MV-4-11 (cell line): ENCODE measurements around the gene AKAP13.
"Not testable (repeated sequence)": the region's sequence is repeated elsewhere in the genome, so short reads cannot be mapped to it uniquely, and the experiment has no call there.

Source experiments
- DNase-seq: peaks from one replicate; lab custom pipeline; 2025; lab: John Stamatoyannopoulos, UW

The AKAP13 gene

DNA sequence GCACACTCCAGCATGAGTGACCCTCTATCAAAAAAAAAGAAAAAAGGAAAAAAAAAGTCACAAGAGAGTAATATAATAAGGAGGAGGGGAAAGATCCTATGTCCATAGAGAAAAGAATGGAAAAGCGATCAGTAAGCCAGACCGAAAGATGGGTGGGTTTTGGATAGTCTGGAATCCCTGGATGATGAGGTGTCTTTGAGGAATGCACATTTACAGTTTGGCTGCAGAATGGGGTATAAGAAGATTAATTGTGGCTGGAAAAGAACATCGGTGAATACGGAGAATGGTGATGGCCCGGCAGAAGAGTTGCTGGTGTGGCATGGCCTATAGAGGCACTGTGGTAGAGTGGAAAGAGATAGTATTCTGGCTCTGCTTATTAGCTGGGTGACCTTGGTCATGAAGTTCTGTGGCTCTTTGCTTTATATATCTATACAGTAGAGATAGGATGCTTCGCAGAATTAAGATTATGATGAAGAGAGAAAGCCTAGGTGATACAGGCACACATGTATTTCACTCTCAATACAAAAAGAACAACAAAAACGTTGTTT is 187.9 kb downstream of the AKAP13 start:
- DNase-seq: no peak

DNA sequence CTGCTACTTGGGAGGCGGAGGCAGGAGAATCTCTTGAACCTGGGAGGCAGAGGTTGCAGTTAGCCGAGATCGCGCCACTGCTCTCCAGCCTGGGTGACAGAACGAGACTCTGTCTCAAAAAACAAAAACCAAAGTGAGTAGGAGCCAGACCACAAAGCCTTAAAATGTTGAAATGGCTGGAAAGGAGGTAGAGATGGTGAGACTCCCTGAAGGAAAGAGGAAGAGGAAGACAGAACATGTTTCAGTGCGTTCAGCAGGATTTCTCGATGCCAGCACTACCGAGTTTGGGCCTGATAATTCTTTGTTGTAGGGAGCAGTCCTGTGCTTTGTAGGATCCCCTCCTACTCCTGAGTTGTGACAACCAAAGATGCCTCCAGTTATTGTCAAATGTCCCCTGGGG is 189.9 kb downstream of the AKAP13 start:
- peak; percentile 94 for DNase-seq

DNA sequence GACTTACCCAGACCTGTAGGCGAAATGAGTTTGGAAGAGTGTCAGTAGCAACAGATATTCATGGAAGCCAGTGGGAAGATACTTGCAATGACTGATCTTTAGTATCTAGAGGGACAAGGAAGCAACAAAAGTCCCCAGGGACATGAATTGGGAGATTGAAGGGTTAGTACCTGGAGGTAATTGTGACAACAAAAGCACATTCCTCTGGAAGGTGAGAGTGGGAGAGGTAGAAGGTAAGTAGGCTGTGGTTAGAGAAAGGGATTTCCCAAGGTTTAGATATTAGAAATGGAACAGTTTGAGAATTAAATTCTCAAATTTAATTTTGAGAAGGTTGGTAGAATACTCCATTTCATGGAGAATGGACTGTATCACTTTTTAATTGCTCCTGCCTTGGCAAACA is 191.4 kb downstream of the AKAP13 start:
- DNase-seq: no peak

DNA sequence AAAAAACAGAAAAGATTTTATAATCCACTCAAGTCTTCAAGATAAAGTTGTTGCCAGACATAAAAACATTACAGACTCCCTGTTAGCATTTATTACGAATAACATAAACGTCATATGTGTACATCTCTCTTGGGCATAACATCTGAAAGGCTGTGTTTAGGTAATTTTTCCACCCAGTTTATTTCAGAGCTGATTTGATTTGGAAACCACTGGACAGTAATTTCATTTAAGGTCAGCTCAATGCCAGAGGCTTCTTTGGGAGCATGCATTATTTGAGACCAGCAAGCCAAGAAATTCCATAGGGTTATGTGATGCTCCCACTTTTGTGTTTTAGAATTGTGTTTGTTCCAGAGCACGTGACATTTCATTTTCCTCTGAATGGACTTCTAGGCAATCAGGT is 196.0 kb downstream of the AKAP13 start:
- DNase-seq: no peak

DNA sequence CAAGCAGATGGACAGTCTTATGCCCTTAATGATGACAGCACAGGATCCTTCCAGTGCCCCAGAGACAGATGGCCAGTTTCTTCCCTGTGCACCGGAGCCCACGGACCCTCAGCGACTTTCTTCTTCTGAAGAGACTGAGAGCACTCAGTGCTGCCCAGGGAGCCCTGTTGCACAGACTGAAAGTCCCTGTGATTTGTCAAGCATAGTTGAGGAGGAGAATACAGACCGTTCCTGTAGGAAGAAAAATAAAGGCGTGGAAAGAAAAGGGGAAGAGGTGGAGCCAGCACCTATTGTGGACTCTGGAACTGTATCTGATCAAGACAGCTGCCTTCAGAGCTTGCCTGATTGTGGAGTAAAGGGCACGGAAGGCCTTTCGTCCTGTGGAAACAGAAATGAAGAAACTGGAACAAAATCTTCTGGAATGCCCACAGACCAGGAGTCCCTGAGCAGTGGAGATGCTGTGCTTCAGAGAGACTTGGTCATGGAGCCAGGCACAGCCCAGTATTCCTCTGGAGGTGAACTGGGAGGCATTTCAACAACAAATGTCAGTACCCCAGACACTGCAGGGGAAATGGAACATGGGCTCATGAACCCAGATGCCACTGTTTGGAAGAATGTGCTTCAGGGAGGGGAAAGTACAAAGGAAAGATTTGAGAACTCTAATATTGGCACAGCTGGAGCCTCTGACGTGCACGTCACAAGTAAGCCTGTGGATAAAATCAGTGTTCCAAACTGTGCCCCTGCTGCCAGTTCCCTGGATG is 198.7 kb downstream of the AKAP13 start:
- peak; percentile 69 for DNase-seq

DNA sequence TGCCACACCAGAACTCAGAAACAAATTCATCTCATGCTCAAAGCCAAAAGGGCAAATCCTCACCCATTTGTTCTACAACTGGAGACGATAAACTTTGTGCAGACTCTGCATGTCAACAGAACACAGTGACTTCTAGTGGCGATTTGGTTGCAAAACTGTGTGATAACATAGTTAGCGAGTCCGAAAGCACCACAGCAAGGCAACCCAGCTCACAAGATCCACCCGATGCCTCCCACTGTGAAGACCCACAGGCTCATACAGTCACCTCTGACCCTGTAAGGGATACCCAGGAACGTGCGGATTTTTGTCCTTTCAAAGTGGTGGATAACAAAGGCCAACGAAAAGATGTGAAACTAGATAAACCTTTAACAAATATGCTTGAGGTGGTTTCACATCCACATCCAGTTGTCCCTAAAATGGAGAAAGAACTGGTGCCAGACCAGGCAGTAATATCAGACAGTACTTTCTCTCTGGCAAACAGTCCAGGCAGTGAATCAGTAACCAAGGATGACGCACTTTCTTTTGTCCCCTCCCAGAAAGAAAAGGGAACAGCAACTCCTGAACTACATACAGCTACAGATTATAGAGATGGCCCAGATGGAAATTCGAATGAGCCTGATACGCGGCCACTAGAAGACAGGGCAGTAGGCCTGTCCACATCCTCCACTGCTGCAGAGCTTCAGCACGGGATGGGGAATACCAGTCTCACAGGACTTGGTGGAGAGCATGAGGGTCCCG is 199.7 kb downstream of the AKAP13 start:
- peak; percentile 95 for DNase-seq

DNA sequence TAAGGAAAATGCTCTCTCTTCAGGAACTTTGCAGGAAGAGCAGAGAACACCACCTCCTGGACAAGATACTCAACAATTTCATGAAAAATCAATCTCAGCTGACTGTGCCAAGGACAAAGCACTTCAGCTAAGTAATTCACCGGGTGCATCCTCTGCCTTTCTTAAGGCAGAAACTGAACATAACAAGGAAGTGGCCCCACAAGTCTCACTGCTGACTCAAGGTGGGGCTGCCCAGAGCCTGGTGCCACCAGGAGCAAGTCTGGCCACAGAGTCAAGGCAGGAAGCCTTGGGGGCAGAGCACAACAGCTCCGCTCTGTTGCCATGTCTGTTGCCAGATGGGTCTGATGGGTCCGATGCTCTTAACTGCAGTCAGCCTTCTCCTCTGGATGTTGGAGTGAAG is 200.5 kb downstream of the AKAP13 start:
- DNase-seq: peak; percentile 56

DNA sequence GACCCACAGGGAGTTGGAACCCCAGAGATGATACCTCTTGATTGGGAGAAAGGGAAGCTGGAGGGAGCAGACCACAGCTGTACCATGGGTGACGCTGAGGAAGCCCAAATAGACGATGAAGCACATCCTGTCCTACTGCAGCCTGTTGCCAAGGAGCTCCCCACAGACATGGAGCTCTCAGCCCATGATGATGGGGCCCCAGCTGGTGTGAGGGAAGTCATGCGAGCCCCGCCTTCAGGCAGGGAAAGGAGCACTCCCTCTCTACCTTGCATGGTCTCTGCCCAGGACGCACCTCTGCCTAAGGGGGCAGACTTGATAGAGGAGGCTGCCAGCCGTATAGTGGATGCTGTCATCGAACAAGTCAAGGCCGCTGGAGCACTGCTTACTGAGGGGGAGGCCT is 201.1 kb downstream of the AKAP13 start:
- DNase-seq: no peak

DNA sequence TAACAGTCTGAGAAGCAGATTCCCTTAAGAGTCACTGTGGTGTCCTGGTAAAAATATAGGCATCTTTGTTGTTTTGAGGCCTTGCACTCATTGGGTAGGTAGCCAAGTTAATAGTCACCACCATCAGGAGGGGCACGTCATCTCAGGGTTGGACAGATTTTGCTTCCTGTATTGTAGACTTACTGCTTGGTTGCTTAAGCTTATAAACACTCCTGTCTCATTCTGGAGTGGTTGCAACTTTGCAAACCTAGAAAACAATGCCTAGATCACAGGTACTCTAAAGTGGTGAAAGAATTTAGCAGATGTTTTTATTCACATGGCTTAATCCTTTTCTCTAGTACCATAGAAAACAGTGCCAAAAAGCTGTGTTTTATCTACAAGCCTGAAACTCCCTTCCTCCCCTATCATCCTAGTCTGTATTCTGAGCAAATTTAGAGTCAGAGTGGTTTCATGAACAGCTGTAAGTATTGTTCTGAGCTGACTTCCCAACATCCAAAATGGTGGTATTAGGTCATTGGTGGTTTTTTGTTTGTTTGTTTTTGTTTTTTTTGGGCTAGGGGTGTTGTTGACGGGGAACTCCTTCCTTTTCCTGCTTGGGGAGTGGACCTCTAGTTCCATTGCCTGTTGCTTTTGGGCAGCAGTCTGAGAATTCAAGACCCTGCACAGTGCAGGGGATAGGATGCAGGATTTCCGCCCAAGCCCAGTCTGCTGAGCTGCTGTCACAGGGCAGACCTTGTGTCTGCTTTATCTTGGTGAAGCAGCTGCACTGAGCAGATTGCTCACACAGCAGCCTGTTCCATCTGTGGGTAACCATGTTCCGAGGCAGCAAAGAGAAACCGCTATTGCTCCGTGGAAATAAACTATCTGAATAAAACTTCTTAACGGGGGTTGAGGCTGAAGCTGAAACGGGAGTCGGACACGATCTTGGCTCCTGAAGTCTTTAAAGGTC is 202.0 kb downstream of the AKAP13 start:
- no peak for DNase-seq

DNA sequence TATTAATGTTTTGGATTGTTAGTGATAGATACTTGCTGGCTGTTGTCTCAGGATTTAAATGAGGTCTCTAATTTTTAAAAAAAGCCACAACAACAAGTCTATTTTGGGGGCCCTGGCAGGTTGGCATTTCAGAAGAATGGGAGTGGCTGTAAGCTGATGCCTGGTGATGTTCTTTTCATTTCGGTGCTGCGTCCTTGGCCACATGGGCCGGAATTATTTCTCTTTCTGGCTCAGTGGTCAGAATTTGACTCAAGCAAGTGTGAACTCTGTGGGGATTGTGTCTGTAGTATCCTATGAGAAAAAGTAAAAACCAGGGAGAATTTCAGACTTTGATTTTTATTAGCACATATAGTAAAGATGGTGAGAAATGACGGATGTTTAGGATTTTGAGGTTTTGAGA is 203.0 kb downstream of the AKAP13 start:
- DNase-seq: no peak

DNA sequence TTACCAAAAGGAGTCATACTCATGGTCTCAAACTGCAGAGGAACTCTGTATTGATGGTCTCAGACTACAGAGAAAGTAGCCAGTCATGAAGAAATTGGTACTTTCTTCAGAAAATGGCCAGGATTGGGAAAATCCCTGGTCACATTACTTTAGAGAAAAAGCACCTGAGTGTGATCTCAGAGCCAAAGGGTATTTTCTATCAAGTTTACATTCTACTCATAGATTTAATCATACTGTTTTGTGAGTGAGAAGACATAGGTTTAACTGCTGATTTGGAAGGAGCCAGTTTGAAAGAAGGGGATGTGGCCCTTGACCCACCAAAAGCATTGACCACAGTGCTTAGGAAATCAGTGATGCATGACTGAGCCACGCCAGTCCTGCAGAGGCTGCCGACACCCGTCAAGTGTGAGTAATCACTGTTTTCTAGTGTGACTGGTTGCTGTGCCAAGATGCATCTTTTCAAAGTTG is 203.6 kb downstream of the AKAP13 start:
- DNase-seq: peak; percentile 69

DNA sequence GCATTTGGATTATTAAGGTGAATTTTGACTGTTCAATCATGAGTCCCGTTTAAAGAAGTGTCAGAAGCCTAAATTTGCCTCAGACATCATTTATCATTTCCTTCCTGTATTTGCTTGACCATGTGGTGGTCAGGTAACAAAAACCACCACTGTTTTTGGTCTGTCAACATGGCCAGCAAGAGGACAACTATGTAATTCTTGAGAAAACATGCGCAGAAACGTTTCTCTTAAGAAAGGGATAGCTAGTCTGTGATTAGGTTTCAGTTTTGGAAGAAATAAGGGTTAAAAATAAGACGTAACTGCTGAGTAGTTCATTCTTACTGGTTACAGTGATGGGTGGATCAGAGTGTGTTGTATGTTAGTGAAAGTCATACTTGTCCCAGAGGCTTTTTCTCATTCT is 204.5 kb downstream of the AKAP13 start:
- no peak for DNase-seq

DNA sequence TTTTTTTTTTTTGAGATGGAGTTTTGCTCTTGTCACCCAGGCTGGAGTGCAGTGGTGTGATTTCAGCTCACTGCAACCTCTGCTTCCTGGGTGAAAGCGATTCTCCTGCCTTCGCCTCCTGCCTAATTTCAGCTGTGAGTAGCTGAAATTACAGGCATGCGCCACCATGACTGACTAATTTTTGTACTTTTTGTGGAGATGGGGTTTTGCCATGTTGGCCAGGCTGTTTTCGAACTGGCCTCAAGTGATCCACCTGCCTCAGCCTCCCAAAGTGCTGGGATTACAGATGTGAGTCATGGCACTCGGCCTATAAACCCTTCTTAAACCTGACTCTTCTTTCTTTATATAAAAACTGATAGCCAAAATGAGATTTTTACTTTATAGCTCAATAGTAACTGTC is 205.8 kb downstream of the AKAP13 start:
- DNase-seq: not testable (repeated sequence)

DNA sequence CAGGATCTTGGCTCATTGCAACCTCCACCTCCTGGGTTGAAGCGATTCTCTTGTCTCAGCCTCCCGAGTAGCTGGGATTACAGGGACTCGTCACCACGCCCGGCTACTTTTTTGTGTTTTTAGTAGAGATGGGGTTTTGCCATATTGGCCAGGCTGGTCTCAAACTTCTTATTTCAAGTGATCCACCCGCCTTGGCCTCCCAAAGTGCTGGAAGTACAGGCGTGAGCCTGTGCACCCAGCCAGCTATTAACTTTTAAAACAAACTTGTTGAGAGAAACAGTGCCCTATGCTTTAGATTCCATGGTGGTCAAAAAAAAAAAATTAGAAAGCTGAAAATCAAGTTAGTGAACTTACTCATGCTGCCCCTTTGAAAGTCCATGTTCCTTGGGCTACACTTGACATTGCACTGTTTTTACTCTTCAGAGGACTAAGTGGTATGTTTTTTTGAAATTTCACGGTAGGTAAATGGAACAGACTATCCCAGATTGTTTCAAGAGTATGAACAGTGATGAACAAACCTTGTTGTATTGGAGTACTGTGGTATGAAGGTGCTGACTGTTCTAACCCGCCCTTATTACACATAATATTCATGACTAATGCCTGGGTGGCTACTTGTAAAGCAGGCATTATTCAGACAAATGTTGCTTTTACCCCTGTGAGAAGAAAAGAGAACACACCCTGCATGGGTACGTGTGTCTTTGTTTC is 207.5 kb downstream of the AKAP13 start:
- DNase-seq: no peak

DNA sequence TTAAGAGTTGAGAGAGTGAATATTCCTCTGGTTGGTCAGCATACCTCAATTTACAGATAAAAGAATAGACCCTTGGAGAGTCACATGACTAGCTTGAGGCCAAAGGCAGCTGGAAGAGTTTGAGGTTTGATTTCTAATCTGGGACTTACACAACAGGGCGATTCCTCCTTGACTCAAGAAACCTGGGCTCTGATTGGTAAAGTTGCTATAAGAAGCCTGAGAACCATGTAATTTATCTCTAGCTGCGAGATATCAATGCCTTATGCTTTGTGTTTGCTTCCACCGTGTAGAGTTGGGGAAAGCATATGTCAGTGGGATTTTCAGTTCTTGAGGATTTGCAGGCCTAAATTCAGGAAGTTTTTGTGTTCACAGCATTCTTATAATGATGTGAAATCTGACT is 208.3 kb downstream of the AKAP13 start:
- no peak for DNase-seq

DNA sequence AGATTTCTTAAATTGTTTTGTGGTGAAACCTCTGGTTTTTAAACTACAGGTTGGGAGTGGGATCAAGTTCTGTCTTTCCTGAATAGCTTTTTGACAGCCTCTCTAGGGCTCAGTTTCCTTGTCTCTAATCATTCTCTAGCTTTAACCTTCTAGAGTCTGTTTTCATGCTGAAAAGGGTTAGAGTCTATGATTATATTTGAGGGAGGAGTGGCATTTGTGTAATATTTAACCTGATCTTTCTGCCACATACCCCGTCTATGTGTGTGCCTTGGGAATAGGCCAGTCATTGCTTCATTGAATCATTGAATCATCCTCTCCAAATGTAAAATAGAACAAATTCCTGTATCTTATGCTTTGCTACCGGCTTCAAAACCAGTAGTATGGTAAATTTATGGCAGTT is 209.4 kb downstream of the AKAP13 start:
- no peak for DNase-seq

DNA sequence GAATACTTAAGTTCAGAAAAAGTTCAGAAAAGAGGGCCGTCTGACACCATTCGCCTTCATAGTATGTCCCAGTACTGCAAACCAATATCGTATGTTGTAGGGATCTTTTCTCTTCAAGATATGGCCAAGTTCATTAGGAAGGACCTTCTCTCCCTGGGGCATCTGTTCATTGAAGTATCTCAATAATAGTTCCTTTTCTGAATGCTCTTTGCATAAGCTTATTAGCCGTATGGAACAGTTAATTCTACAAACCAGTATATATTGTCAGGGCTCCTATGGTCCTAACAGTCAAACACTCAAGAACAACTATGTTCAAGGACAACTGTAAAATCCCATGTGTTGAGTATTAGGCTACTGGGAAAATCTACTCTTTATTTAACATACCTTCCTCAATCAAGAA is 211.2 kb downstream of the AKAP13 start:
- DNase-seq: no peak

DNA sequence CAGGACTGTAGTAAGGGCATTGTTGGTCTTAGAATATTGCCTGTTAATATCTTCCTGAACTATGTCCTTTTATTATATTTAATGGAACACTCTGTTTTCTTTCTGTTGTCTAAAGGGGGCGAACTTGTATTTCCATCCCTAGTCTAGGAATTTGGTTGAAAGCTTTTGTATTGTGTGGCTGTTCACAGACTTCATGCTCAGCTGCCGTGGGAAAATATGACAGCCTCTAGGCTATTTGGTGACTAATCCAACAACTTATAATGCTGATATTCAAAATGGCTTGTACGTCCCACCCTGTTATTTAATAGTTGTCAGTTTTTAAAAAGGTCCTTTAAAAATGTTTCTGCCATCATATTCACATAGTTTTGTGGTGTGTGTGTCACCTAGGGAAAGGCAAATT is 211.7 kb downstream of the AKAP13 start:
- no peak for DNase-seq

DNA sequence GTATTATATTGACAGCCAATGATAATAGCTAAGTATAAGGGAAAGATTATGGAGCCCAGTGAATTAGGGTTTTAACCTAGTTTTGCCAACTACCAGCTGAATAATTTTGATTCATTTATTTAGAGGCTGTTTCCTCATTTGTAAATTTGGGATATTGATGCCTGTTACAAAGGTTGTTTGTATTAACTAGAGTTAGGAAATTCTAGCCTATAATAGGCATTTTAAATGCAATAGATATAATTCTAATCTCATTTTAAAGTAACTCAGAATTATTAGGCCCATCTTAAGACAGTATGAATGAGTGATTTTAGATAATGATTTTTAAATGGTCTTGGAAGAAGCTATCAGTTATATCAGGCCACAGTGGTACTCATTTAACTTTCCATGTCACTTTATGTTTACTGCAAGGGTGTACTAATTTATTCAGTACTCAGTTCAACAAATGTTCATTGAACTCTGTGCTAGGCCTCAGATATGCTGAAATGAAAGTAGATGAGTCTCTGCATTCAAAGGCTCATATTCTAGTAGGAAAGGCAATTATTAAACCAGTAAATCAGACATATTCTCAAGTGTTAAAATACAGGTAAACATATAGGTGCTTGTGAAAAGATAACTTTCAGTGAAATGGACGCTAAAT is 213.5 kb downstream of the AKAP13 start:
- DNase-seq: no peak

DNA sequence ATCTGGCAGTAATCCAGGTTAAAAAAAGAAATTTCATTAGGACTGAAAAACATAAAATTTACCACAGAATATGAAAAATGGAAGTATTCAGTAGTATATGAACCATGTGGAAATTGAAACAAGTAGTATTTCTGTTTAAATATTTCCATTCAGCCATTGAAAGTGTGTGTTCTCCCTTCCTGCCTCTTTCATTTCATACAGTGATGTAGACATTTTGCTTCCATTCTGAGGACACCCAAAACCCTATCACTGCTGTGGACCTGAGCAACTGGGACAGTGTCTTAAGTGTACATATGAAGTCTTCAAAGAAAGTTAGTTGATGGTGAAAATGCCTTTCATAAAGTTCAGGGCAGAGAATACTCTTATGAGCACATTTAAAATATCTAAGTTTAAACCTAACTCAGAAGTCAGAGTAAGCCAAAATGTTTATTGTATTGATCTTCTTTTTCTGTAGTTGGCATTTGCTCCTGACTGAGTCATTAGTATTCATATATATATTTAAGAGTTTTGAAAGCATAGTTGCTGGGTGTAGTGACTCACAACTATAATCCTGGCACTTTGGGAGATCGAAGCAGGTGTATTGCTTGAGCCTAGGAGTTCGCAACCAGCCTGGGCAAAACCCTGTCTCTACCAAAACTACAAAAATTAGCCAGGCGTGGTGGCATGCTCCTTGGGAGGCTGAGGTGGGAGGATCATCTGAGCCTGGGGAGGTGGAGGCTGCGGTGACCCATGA is 215.6 kb downstream of the AKAP13 start:
- no peak for DNase-seq
